HCT116 (cell line): ENCODE results near the gene TMEM125. TPM values are rescaled to one million over a fixed set of nuclear protein-coding genes. Genes with fewer than 3 reads are reported as not detected.

Experiments used
- ATAC-seq: fragments of 200-7000 bp; cut with Tn5 transposase; 2 replicates; pipeline ENCODE4 v1.9.1; 2020; ENCODE audit warnings: mild to moderate bottlenecking, moderate library complexity
- BruUV-seq: library from RNA; stranded (reverse); fragments of 400-500 nt; replicated peaks from 2 replicates; lab custom pipeline; 2021; lab: Mats Ljungman, UMichigan
- CTCF ChIA-PET: fragments of 300-600 bp; sonication (Branson Sonifier 250); formaldehyde crosslinking; loops from one replicate; lab custom pipeline; 2021; ENCODE audit warnings: antibody characterized with exemption; lab: Charles Lee
- POLR2A ChIA-PET: fragments of 300-600, 350-600 bp; sonication (Branson Sonifier 250); formaldehyde crosslinking; loops from one replicate; lab custom pipeline; 2021; ENCODE audit warnings: antibody characterized with exemption; lab: Charles Lee
- RAD21 ChIA-PET, 2 experiments: fragments of 300-600 bp; sonication (Branson Sonifier 250); formaldehyde crosslinking; loops; one replicate each; lab custom pipeline; 2023; ENCODE audit warnings: low total read pairs in 2 of 2; ENCODE audit not compliant: uncharacterized antibody in 2 of 2, unreplicated experiment in 2 of 2, low non-redundant PET in 1 of 2; lab: Charles Lee
- DNase-seq: peaks from one replicate; pipeline ENCODE4 v3.0.0-alpha.2; 2010; ENCODE audit warnings: low read depth, low spot score
- H2AFZ ChIP-seq: fragments of 200-600 bp; shearing (Covaris generic), sonication (generic); 2 replicates; pipeline ENCODE4 v1.6.1; 2017; ENCODE audit warnings: low read depth, mixed run types, mixed read lengths, antibody characterized with exemption, low read length; ENCODE audit not compliant: poor library complexity, severe bottlenecking
- H3K27ac ChIP-seq: 2 replicates; pipeline ENCODE4 v1.5.1; 2012; ENCODE audit warnings: low read depth, low read length
- H3K27me3 ChIP-seq: fragments of 200-600 bp; sonication (generic); 2 replicates; pipeline ENCODE4 v1.6.1; 2016; ENCODE audit warnings: mixed run types, low read length, mixed read lengths; ENCODE audit not compliant: insufficient read depth
- H3K36me3 ChIP-seq, 2 experiments: fragments of 200-500 bp in 1 of 2; fragments of 200-600 bp in 1 of 2; sonication (Bioruptor generic) in 1 of 2; sonication (generic) in 1 of 2; 2 replicates each; pipeline versions ENCODE4 v1.5.1 to v1.6.1; 2014 to 2016; ENCODE audit warnings: low read length in 2 of 2, inconsistent platforms in 1 of 2, mixed read lengths in 1 of 2, mixed run types in 1 of 2; ENCODE audit not compliant: insufficient read depth in 2 of 2, control insufficient read depth in 1 of 2
- H3K4me1 ChIP-seq, 2 experiments: fragments of 200-600 bp in 1 of 2; sonication (generic) in 1 of 2; 2 replicates each; pipeline versions ENCODE4 v1.5.1 to v1.6.1; 2012 to 2017; ENCODE audit warnings: low read length in 2 of 2, inconsistent platforms in 1 of 2, mild to moderate bottlenecking in 1 of 2, mixed read lengths in 1 of 2, mixed run types in 1 of 2, moderate library complexity in 1 of 2; ENCODE audit not compliant: insufficient read depth in 2 of 2, control insufficient read depth in 1 of 2
- H3K4me2 ChIP-seq: fragments of 200-600 bp; sonication (generic); 2 replicates; pipeline ENCODE4 v1.6.1; 2017; ENCODE audit warnings: mixed run types, low read length, mixed read lengths
- H3K4me3 ChIP-seq, 2 experiments: fragments of 200-600 bp in 1 of 2; sonication (generic) in 1 of 2; replicated peaks in 1 of 2; 2 replicates each; pipeline ENCODE4 v1.5.1; 2011 to 2016; ENCODE audit warnings: low read length in 2 of 2, control low read depth in 1 of 2, low read depth in 1 of 2, mild to moderate bottlenecking in 1 of 2, mixed read lengths in 1 of 2, mixed run types in 1 of 2
- H3K79me2 ChIP-seq: fragments of 200-600 bp; sonication (generic); 2 replicates; pipeline ENCODE4 v1.6.1; 2017; ENCODE audit warnings: mild to moderate bottlenecking, mixed run types, low read length, moderate library complexity, mixed read lengths; ENCODE audit not compliant: insufficient read depth
- H3K9ac ChIP-seq: fragments of 200-600 bp; sonication (generic); 2 replicates; pipeline ENCODE4 v1.6.1; 2016; ENCODE audit warnings: low read length, mixed read lengths
- H3K9me2 ChIP-seq: fragments of 200-600 bp; sonication (generic), shearing (Covaris generic); 2 replicates; pipeline ENCODE4 v1.6.1; 2017; ENCODE audit warnings: mixed run types, mild to moderate bottlenecking, moderate library complexity; ENCODE audit not compliant: insufficient read depth
- H3K9me3 ChIP-seq, 2 experiments: fragments of 200-500 bp in 1 of 2; fragments of 200-600 bp in 1 of 2; sonication (Bioruptor generic) in 1 of 2; sonication (generic) in 1 of 2; 2 replicates each; pipeline ENCODE4 v1.6.1; 2014 to 2017; ENCODE audit warnings: low read length in 2 of 2, mixed read lengths in 2 of 2, inconsistent platforms in 1 of 2, low read depth in 1 of 2, mild to moderate bottlenecking in 1 of 2, mixed run types in 1 of 2, moderate library complexity in 1 of 2; ENCODE audit not compliant: control insufficient read depth in 1 of 2, insufficient read depth in 1 of 2
- H4K20me1 ChIP-seq: fragments of 200-600 bp; sonication (generic), shearing (Covaris generic); 2 replicates; pipeline ENCODE4 v1.6.1; 2017; ENCODE audit warnings: mixed run types, mild to moderate bottlenecking, moderate library complexity; ENCODE audit not compliant: insufficient read depth
- CBX3 ChIP-seq: IDR thresholded peaks from 2 replicates; pipeline ENCODE4 v1.6.1; 2012; ENCODE audit warnings: low read depth
- ZFX ChIP-seq: fragments of 450-650 bp; IDR thresholded peaks from 2 replicates; pipeline ENCODE4 v1.6.1; 2017
- intact Hi-C: fragments of 100-400 bp; cut with micrococcal nuclease; formaldehyde crosslinking; loops from 2 replicates; pipeline ENCODE4 v1.10.0; 2022
- total RNA-seq: library from RNA; stranded (reverse); gene quantifications from one replicate; pipeline ENCODE4 v1.2.1, GENCODE V29; 2021; ENCODE audit not compliant: unreplicated experiment

TMEM125 gene
- total RNA-seq, 1 experiment from 2014 or later, result 13.9 TPM

DNA sequence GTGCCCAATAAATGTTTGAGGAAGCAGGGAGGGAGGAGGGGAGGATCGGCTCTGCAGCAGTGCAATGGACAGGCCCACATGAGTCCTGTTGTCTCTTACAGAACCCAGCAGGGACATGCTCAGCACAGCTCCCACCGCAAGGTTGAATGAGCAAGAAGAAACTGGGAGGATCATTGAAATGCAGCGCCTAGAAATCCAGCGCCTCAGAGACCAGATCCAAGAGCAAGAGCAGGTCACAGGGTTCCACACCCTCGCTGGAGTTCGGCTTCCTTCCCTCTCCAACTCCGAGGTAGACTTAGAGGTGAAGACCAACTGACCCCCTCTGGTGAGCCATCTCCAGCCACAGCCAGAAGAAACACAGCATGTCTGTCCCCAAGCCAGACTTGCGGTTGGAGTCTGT lies 15.9 kb upstream of the TMEM125 start:
- H3K4me3 ChIP-seq, result no peak overlapping the region
- H3K9me3 ChIP-seq, result peaks cover 0 to 6% of the 10 kb centered on the region in 2 experiments; a peak in 2 of 4 replicates
- ChIA-PET CTCF (interaction anchor here (0.7 kb wide), 1 partner anchor 11 kb away, joined by 4 read pairs; no protein-coding TSS in a partner anchor), POLR2A (no interaction called here), RAD21 (no interaction called here)
- DNase-seq (no peak), ATAC-seq (no peak)
- BruUV-seq, result no TSS peak
- no peak overlapping the region for H3K4me2 ChIP-seq
- H3K9me2 ChIP-seq, result no peaks in the 10 kb centered on the region
- H3K27ac ChIP-seq, result no peak overlapping the region
- no peaks in the 10 kb centered on the region for H3K4me1 ChIP-seq
- intact Hi-C loops, result no loop called here
- no peak overlapping the region for H2AFZ ChIP-seq
- H3K36me3 ChIP-seq, result no peaks in the 10 kb centered on the region
- no peak overlapping the region for H3K9ac ChIP-seq
- no peaks in the 10 kb centered on the region for H3K27me3 ChIP-seq
- TF ChIP-seq ZFX, result no peak
- H3K79me2 ChIP-seq, result no peaks in the 10 kb centered on the region
- H4K20me1 ChIP-seq, result no peaks in the 10 kb centered on the region

DNA sequence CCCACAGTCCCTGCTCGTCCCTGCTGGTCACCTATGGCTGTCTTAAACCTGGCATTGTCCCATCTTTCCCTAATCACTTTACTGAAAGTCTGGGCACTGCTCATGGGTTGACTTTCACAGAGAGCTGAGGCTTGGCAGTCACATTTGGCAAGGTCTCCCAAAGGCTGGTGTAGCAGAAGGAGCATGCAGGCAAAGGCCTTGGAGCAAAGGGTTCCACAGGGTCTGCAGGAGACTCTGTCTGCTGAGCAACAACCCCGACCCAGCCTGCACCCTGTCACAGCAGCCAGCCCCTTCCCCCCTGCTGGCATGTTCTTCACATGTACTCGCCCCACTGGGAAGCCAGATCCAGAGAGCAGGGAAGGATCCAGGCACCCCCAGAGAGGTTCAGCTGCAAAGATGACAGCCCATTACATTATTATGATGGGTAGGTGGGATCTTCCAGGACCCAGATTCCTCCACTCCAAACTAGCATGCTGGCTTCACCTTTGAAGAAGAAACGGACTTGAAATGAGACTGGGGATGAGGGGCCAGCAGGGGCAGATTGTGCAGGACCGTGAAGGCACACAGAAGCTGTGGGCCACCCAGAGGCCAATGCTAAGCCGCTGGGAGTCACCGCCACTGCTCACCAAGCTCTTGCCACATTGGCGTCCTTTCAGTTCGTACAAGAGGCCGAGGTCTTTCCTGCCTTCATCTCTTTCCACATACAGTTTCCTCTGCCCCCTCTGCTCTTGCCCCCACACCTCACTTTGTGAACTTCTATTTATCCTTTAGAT lies 14.2 kb upstream of the TMEM125 start:
- RAD21 ChIA-PET, result no interaction called here
- no peaks in the 10 kb centered on the region for H3K4me1 ChIP-seq
- no peak overlapping the region for H2AFZ ChIP-seq
- H3K36me3 ChIP-seq, result no peaks in the 10 kb centered on the region
- POLR2A ChIA-PET, result no interaction called here
- CTCF ChIA-PET, result no interaction called here
- H3K4me3 ChIP-seq, result no peak overlapping the region
- ATAC-seq, result no peak
- no peaks in the 10 kb centered on the region for H3K79me2 ChIP-seq
- peaks cover 0 to 6% of the 10 kb centered on the region in 2 experiments; a peak in 2 of 4 replicates for H3K9me3 ChIP-seq
- H3K27me3 ChIP-seq, result no peaks in the 10 kb centered on the region
- H4K20me1 ChIP-seq, result no peaks in the 10 kb centered on the region
- BruUV-seq, result no TSS peak
- intact Hi-C loops, result no loop called here
- no peak for DNase-seq
- H3K27ac ChIP-seq, result no peak overlapping the region
- H3K4me2 ChIP-seq, result no peak overlapping the region
- H3K9me2 ChIP-seq, result no peaks in the 10 kb centered on the region
- no peak for TF ChIP-seq CBX3
- no peak overlapping the region for H3K9ac ChIP-seq
